Liver (tissue), 9 donors: ENCODE measurements around the gene ISX. TPM values are rescaled to one million over a fixed set of nuclear protein-coding genes. Genes with fewer than 3 reads are reported as not detected.

Source experiments
- DNase-seq: peaks from one replicate; pipeline ENCODE4 v3.0.0-alpha.2; 2017; ENCODE audit warnings: low spot score
- H3K27ac ChIP-seq, 2 donors: one replicate each; pipeline ENCODE4 v1.7.0; 2013; ENCODE audit warnings: inconsistent platforms in 2 of 2, low read length in 2 of 2, control low read depth in 1 of 2, low read depth in 1 of 2, mild to moderate bottlenecking in 1 of 2
- H3K27me3 ChIP-seq, 4 donors: one replicate each; pipeline versions ENCODE4 v1.6.1 to v1.7.0; 2013; ENCODE audit warnings: low read length in 3 of 4, inconsistent platforms in 1 of 4, mild to moderate bottlenecking in 1 of 4, moderate library complexity in 1 of 4; ENCODE audit not compliant: control insufficient read depth in 4 of 4, insufficient read depth in 4 of 4
- H3K36me3 ChIP-seq, 4 donors: one replicate each; pipeline versions ENCODE4 v1.6.1 to v1.7.0; 2013; ENCODE audit warnings: low read length in 3 of 4, mild to moderate bottlenecking in 3 of 4, low read depth in 1 of 4, moderate library complexity in 1 of 4; ENCODE audit not compliant: control insufficient read depth in 4 of 4, insufficient read depth in 3 of 4
- H3K4me1 ChIP-seq, 4 donors: one replicate each; pipeline versions ENCODE4 v1.6.1 to v1.7.0; 2013; ENCODE audit warnings: low read length in 3 of 4, mild to moderate bottlenecking in 3 of 4, moderate library complexity in 1 of 4; ENCODE audit not compliant: control insufficient read depth in 4 of 4, insufficient read depth in 4 of 4
- H3K4me3 ChIP-seq, 3 donors: one replicate each; pipeline versions ENCODE4 v1.6.1 to v1.7.0; 2013; ENCODE audit warnings: low read length in 3 of 3, control low read depth in 1 of 3, low read depth in 1 of 3, mild to moderate bottlenecking in 1 of 3
- H3K9ac ChIP-seq, 2 donors: one replicate each; pipeline ENCODE4 v1.7.0; 2013; ENCODE audit warnings: low read length in 2 of 2, mild to moderate bottlenecking in 2 of 2, moderate library complexity in 2 of 2, control low read depth in 1 of 2, low read depth in 1 of 2
- H3K9me3 ChIP-seq, 4 donors: one replicate each; pipeline versions ENCODE4 v1.6.1 to v1.7.0; 2013; ENCODE audit warnings: low read length in 3 of 4; ENCODE audit not compliant: control insufficient read depth in 4 of 4
- EGR1 ChIP-seq, 2 donors: IDR thresholded peaks; 2 replicates each; pipeline ENCODE4 v1.6.1; 2016 to 2018; ENCODE audit warnings: antibody characterized with exemption in 2 of 2, low read depth in 2 of 2
- FOXA1 ChIP-seq: IDR thresholded peaks from 2 replicates; pipeline ENCODE4 v1.6.1; 2016; ENCODE audit warnings: antibody characterized with exemption
- FOXA2 ChIP-seq: IDR thresholded peaks from 2 replicates; pipeline ENCODE4 v1.6.1; 2016; ENCODE audit warnings: antibody characterized with exemption
- GABPA ChIP-seq, 2 donors: IDR thresholded peaks in 1 of 2; conservative IDR thresholded peaks in 1 of 2; 2 replicates each; pipeline ENCODE4 v1.6.1; 2016; ENCODE audit warnings: antibody characterized with exemption in 2 of 2, mild to moderate bottlenecking in 1 of 2, moderate library complexity in 1 of 2
- HNF4A ChIP-seq, 2 donors: conservative IDR thresholded peaks; 2 replicates each; pipeline ENCODE4 v1.6.1; 2016; ENCODE audit warnings: antibody characterized with exemption in 2 of 2, mild to moderate bottlenecking in 2 of 2
- HNF4G ChIP-seq: IDR thresholded peaks from 2 replicates; pipeline ENCODE4 v1.6.1; 2016; ENCODE audit warnings: antibody characterized with exemption
- JUND ChIP-seq, 2 donors: IDR thresholded peaks; 2 replicates each; pipeline ENCODE4 v1.6.1; 2016; ENCODE audit warnings: antibody characterized with exemption in 2 of 2
- NR2F2 ChIP-seq: IDR thresholded peaks from 2 replicates; pipeline ENCODE4 v1.6.1; 2016; ENCODE audit warnings: antibody characterized with exemption
- RAD21 ChIP-seq, 2 donors: IDR thresholded peaks; 2 replicates each; pipeline ENCODE4 v1.6.1; 2016; ENCODE audit warnings: antibody characterized with exemption in 2 of 2, mild to moderate bottlenecking in 2 of 2
- RXRA ChIP-seq, 2 donors: IDR thresholded peaks; 2 replicates each; pipeline ENCODE4 v1.6.1; 2017 to 2018; ENCODE audit warnings: antibody characterized with exemption in 2 of 2, mild to moderate bottlenecking in 1 of 2
- SP1 ChIP-seq: IDR thresholded peaks from 2 replicates; pipeline ENCODE4 v1.6.1; 2018; ENCODE audit warnings: antibody characterized with exemption, mild to moderate bottlenecking
- TAF1 ChIP-seq: conservative IDR thresholded peaks from 2 replicates; pipeline ENCODE4 v1.6.1; 2016; ENCODE audit warnings: antibody characterized with exemption, mild to moderate bottlenecking
- YY1 ChIP-seq: IDR thresholded peaks from 2 replicates; pipeline ENCODE4 v1.6.1; 2016; ENCODE audit warnings: antibody characterized with exemption, mild to moderate bottlenecking
- WGBS: extraction: QIAGEN DNeasy Blood & Tissue Kit; methylation state at CpG from one replicate; pipeline ENCODE4 v1.1.7; 2013; 5-methylcytosine and 5-hydroxymethylcytosine counted together
- polyA plus RNA-seq, 2 donors: library from polyadenylated mRNA; stranded (reverse) in 1 of 2; unstranded in 1 of 2; fragments of 200-250 nt in 1 of 2; fragments of >200 nt in 1 of 2; fragmentation: Nextera tagmentation in 1 of 2; extraction: Ambion mirVana in 1 of 2; gene quantifications; one replicate each; pipeline versions ENCODE4 v1.2.1 to v1.2.3, GENCODE V29; 2013 to 2015
- total RNA-seq, 2 donors: library from RNA; depleted of rRNA; stranded (reverse); fragments of >200 nt; gene quantifications; one replicate each; pipeline ENCODE4 v1.2.3, GENCODE V29; 2014
- TF ChIP-seq, protein P1 (sequence below): IDR thresholded peaks from 2 replicates; pipeline ENCODE4 v1.6.1; 2016; ENCODE audit warnings: antibody characterized with exemption, mild to moderate bottlenecking
- TF ChIP-seq, protein P2 (sequence below): fragments of 150-350 bp; IDR thresholded peaks from 2 replicates; pipeline ENCODE4 v1.5.1; 2017; ENCODE audit warnings: improper control_type of control experiment, low read depth, low read length; ENCODE audit not compliant: missing input control
- TF ChIP-seq, protein P3 (sequence below): IDR thresholded peaks from 2 replicates; pipeline ENCODE4 v1.6.1; 2016; ENCODE audit warnings: antibody characterized with exemption
- TF ChIP-seq, protein P4 (sequence below): IDR thresholded peaks from 2 replicates; pipeline ENCODE4 v1.6.1; 2016; ENCODE audit warnings: antibody characterized with exemption
- donor health status: healthy.
- donor health status: healthy.
- donor health status: healthy.
- donor health status: healthy.
- donor health status: healthy.

Gene ISX
- total and polyA plus RNA-seq, 4 donors, result 0.03 to 2.7 TPM; not detected in 2

- DNase-seq, result no peak
- 30% methylated on average over 8 of the region's 8 CpGs for WGBS
- H3K9me3 ChIP-seq, result no peaks in the 10 kb centered on the region
- H3K27me3 ChIP-seq, result peaks cover 0 to 8% (median 3%) of the 10 kb centered on the region in 4 donors
- no peaks in the 10 kb centered on the region for H3K4me1 ChIP-seq
- no peak overlapping the region for H3K4me3 ChIP-seq
- no peak overlapping the region for H3K9ac ChIP-seq
- no peak overlapping the region for H3K27ac ChIP-seq
- H3K36me3 ChIP-seq, result no peaks in the 10 kb centered on the region
- TF ChIP-seq HNF4G, result no peak
- TF ChIP-seq NR2F2, result no peak
- no peak for TF ChIP-seq TAF1
- TF ChIP-seq SP1, result no peak
- TF ChIP-seq, protein P1, sequence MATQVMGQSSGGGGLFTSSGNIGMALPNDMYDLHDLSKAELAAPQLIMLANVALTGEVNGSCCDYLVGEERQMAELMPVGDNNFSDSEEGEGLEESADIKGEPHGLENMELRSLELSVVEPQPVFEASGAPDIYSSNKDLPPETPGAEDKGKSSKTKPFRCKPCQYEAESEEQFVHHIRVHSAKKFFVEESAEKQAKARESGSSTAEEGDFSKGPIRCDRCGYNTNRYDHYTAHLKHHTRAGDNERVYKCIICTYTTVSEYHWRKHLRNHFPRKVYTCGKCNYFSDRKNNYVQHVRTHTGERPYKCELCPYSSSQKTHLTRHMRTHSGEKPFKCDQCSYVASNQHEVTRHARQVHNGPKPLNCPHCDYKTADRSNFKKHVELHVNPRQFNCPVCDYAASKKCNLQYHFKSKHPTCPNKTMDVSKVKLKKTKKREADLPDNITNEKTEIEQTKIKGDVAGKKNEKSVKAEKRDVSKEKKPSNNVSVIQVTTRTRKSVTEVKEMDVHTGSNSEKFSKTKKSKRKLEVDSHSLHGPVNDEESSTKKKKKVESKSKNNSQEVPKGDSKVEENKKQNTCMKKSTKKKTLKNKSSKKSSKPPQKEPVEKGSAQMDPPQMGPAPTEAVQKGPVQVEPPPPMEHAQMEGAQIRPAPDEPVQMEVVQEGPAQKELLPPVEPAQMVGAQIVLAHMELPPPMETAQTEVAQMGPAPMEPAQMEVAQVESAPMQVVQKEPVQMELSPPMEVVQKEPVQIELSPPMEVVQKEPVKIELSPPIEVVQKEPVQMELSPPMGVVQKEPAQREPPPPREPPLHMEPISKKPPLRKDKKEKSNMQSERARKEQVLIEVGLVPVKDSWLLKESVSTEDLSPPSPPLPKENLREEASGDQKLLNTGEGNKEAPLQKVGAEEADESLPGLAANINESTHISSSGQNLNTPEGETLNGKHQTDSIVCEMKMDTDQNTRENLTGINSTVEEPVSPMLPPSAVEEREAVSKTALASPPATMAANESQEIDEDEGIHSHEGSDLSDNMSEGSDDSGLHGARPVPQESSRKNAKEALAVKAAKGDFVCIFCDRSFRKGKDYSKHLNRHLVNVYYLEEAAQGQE, result no peak
- TF ChIP-seq, protein P2, sequence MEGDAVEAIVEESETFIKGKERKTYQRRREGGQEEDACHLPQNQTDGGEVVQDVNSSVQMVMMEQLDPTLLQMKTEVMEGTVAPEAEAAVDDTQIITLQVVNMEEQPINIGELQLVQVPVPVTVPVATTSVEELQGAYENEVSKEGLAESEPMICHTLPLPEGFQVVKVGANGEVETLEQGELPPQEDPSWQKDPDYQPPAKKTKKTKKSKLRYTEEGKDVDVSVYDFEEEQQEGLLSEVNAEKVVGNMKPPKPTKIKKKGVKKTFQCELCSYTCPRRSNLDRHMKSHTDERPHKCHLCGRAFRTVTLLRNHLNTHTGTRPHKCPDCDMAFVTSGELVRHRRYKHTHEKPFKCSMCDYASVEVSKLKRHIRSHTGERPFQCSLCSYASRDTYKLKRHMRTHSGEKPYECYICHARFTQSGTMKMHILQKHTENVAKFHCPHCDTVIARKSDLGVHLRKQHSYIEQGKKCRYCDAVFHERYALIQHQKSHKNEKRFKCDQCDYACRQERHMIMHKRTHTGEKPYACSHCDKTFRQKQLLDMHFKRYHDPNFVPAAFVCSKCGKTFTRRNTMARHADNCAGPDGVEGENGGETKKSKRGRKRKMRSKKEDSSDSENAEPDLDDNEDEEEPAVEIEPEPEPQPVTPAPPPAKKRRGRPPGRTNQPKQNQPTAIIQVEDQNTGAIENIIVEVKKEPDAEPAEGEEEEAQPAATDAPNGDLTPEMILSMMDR, result no peak
- TF ChIP-seq FOXA1, result no peak
- TF ChIP-seq JUND (IDR thresholded peaks at IDR 0.05), result no peak
- TF ChIP-seq GABPA (IDR thresholded peaks at IDR 0.05 in 1 of 2, conservative IDR thresholded peaks at IDR 0.05 in 1 of 2), result no peak
- TF ChIP-seq RXRA (IDR thresholded peaks at IDR 0.05), result no peak
- TF ChIP-seq EGR1 (IDR thresholded peaks at IDR 0.05; ENCODE audit: low read depth in 2 of 2), result no peak
Observed at GRCh38 chr22:35134637-35135036, 68.7 kb downstream of the ISX start.

- 50% methylated on average over 5 of the region's 5 CpGs for WGBS
- no peaks in the 10 kb centered on the region for H3K9me3 ChIP-seq
- no peaks in the 10 kb centered on the region for H3K36me3 ChIP-seq
- H3K4me3 ChIP-seq, result no peak overlapping the region
- peaks cover 0 to 6% (median 3%) of the 10 kb centered on the region in 4 donors for H3K27me3 ChIP-seq
- DNase-seq, result no peak
- H3K4me1 ChIP-seq, result no peaks in the 10 kb centered on the region
- no peak overlapping the region for H3K27ac ChIP-seq
- no peak overlapping the region for H3K9ac ChIP-seq
- TF ChIP-seq, protein P2, result no peak
- TF ChIP-seq SP1, result no peak
- TF ChIP-seq EGR1 (IDR thresholded peaks at IDR 0.05; ENCODE audit: low read depth in 2 of 2), result no peak
- TF ChIP-seq GABPA (IDR thresholded peaks at IDR 0.05 in 1 of 2, conservative IDR thresholded peaks at IDR 0.05 in 1 of 2), result no peak
- TF ChIP-seq JUND (IDR thresholded peaks at IDR 0.05), result no peak
- no peak for TF ChIP-seq TAF1
- no peak for TF ChIP-seq HNF4A (conservative IDR thresholded peaks at IDR 0.05)
- TF ChIP-seq, protein P3, sequence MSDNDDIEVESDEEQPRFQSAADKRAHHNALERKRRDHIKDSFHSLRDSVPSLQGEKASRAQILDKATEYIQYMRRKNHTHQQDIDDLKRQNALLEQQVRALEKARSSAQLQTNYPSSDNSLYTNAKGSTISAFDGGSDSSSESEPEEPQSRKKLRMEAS, result no peak
- no peak for TF ChIP-seq RXRA (IDR thresholded peaks at IDR 0.05)
- no peak for TF ChIP-seq YY1
- no peak for TF ChIP-seq FOXA2
- TF ChIP-seq, protein P4, sequence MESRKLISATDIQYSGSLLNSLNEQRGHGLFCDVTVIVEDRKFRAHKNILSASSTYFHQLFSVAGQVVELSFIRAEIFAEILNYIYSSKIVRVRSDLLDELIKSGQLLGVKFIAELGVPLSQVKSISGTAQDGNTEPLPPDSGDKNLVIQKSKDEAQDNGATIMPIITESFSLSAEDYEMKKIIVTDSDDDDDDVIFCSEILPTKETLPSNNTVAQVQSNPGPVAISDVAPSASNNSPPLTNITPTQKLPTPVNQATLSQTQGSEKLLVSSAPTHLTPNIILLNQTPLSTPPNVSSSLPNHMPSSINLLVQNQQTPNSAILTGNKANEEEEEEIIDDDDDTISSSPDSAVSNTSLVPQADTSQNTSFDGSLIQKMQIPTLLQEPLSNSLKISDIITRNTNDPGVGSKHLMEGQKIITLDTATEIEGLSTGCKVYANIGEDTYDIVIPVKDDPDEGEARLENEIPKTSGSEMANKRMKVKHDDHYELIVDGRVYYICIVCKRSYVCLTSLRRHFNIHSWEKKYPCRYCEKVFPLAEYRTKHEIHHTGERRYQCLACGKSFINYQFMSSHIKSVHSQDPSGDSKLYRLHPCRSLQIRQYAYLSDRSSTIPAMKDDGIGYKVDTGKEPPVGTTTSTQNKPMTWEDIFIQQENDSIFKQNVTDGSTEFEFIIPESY, result no peak
- TF ChIP-seq FOXA1, result no peak
- no peak for TF ChIP-seq NR2F2
- no peak for TF ChIP-seq RAD21 (IDR thresholded peaks at IDR 0.05)
- TF ChIP-seq, protein P1, result no peak
Observed at GRCh38 chr22:35135165-35135564, 69.2 kb downstream of the ISX start.
